Hippocampal formation (tissue), 2 donors: ENCODE data around the gene MS4A6A.

Experiments used
- DNase-seq, 2 donors: peaks; one replicate each; lab custom pipeline; 2025; lab: John Stamatoyannopoulos, UW

MS4A6A gene

DNA sequence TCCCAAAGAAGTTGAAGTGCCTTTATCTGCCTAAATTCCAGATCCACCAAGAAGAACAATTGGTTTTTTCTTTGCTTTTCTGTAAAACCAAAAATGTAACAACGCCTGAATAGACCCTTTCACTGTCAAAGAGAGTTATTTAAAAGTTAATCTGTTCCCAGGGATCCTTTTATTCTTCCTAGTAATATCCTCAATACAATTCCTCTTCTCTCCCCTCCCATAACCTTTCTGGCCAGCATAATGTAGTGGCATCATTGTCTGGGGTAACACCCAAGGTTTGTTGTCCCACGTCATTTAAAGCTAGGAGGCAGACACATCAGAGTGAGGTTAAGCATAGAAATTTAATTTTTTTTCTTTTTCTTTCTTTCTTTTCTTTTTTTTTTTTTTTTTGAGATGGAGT lies 54.5 kb downstream of the MS4A6A start:
- DNase-seq = no peak

DNA sequence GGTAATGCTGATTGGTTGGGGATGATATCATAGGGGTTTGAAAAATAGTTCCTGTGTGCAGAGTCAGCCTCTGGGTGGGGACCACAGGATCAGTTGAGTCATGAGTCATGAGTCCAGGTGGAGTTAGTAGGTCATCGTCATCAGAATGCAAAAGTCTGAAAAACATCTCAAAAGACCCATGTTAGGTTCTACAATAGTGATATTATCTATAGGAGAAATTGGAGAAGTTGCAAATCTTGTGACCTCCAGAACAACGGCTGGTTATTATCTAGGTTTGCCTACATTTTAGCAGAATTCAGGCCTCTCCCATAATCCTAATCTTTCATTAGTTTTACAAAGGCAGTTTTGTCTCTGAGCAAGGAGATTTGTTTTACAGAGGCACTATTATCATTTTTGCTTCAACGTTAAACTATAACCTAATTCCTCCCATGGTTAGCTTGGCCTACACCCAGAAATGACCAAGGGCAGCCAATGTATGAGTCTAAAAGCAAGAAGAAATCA lies 55.5 kb downstream of the MS4A6A start:
- no peak for DNase-seq

GRCh38 chr11:60125956-60126585 lies 56.8 kb downstream of the MS4A6A start:
- DNase-seq = no peak

DNA sequence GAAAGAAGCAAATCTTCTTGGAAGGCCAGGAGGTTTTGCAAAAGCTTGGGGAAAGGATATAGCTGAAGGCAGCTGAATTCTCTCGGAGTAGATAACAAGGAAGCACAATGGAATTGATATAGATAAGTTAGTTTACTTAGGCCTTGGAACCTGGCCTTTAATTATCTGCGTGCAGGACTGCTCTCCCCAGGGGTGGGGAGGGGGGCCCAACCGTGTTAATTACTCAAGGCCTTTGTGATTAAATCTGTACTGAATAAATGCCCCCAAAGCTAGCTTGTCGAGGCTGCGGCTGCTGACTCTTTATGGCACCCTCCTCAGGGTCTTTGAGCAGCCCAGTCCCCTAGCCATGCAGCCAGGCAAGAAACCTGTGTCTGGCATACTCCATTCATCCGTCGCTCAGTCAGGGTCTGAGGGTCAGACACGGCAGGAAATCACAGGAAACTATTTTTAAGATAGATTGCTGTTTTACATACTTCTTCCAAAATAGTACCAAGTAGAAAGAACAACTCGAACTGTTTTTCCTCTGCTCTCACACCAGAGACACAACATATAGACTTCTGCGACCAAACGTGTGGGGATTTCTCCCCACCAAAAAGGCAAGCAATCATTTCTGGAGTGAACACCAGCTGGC lies 58.0 kb downstream of the MS4A6A start:
- no peak for DNase-seq
